CD4-positive, alpha-beta memory T cell (primary cell): ENCODE data around the gene SLC49A3. TPM values are rescaled to one million over a fixed set of nuclear protein-coding genes. Genes with fewer than 3 reads are reported as not detected.

Experiments used
- CTCF ChIA-PET: fragments of 350-600 bp; sonication (Branson Sonifier 250); formaldehyde crosslinking; loops from one replicate; lab custom pipeline; 2021; ENCODE audit warnings: inconsistent platforms; ENCODE audit not compliant: partially characterized antibody; lab: Charles Lee
- POLR2A ChIA-PET: fragments of 350-600 bp; sonication (Branson Sonifier 250); formaldehyde crosslinking; loops from one replicate; lab custom pipeline; 2021; ENCODE audit not compliant: partially characterized antibody; lab: Charles Lee
- DNase-seq, 5 donors: peaks; one replicate each; pipeline versions ENCODE4 v3.0.0 to v3.0.0-alpha.2; 2020 to 2022; ENCODE audit warnings: mixed read lengths in 1 of 5
- H3K27ac ChIP-seq: one replicate; pipeline ENCODE4 v1.7.0; 2013; ENCODE audit warnings: low read depth, low read length
- H3K27me3 ChIP-seq: 2 replicates; pipeline ENCODE4 v1.7.0; 2013; ENCODE audit warnings: mild to moderate bottlenecking, low read length, moderate library complexity; ENCODE audit not compliant: insufficient read depth
- H3K36me3 ChIP-seq: 2 replicates; pipeline ENCODE4 v1.7.0; 2013; ENCODE audit warnings: mild to moderate bottlenecking, low read length, moderate library complexity; ENCODE audit not compliant: insufficient read depth
- H3K4me1 ChIP-seq: 2 replicates; pipeline ENCODE4 v1.7.0; 2013; ENCODE audit warnings: mild to moderate bottlenecking, low read length, moderate library complexity; ENCODE audit not compliant: insufficient read depth
- H3K4me3 ChIP-seq, 2 donors: one replicate each; pipeline ENCODE4 v1.7.0; 2013; ENCODE audit warnings: low read length in 2 of 2, mild to moderate bottlenecking in 1 of 2
- H3K9me3 ChIP-seq, 2 donors: one replicate each; pipeline ENCODE4 v1.7.0; 2013; ENCODE audit warnings: low read length in 2 of 2, control low read depth in 1 of 2; ENCODE audit not compliant: control insufficient read depth in 1 of 2
- H3K27ac Mint-ChIP-seq, 7 donors: one replicate each; pipeline ENCODE4 v1.8.0; 2020 to 2021; ENCODE audit warnings: mixed read lengths in 7 of 7, mild to moderate bottlenecking in 6 of 7, inconsistent platforms in 3 of 7, moderate library complexity in 3 of 7
- H3K27me3 Mint-ChIP-seq, 2 donors: one replicate each; pipeline ENCODE4 v1.8.0; 2020 to 2021; ENCODE audit warnings: mixed read lengths in 2 of 2
- H3K36me3 Mint-ChIP-seq, 2 donors: one replicate each; pipeline ENCODE4 v1.8.0; 2020 to 2021; ENCODE audit warnings: mixed read lengths in 2 of 2, inconsistent platforms in 1 of 2, mild to moderate bottlenecking in 1 of 2
- H3K4me1 Mint-ChIP-seq, 4 donors: one replicate each; pipeline ENCODE4 v1.8.0; 2020 to 2021; ENCODE audit warnings: mixed read lengths in 4 of 4, mild to moderate bottlenecking in 1 of 4
- H3K4me3 Mint-ChIP-seq, 8 donors: one replicate each; pipeline ENCODE4 v1.8.0; 2020 to 2021; ENCODE audit warnings: mixed read lengths in 8 of 8, mild to moderate bottlenecking in 7 of 8, moderate library complexity in 6 of 8, inconsistent platforms in 3 of 8
- H3K9me3 Mint-ChIP-seq, 8 donors: one replicate each; pipeline ENCODE4 v1.8.0; 2020 to 2021; ENCODE audit warnings: mixed read lengths in 8 of 8, mild to moderate bottlenecking in 5 of 8, inconsistent platforms in 3 of 8, moderate library complexity in 1 of 8
- intact Hi-C: fragments of 100-400 bp; cut with micrococcal nuclease; formaldehyde crosslinking; loops from one replicate; pipeline ENCODE4 v1.15.1; 2023
- polyA plus RNA-seq, 2 donors: library from polyadenylated mRNA; unstranded; fragments of 300-500 nt; fragmentation: Illumina TruSeq; gene quantifications; one replicate each; pipeline ENCODE4 v1.2.3, GENCODE V29; 2021
- total RNA-seq, 2 experiments: library from RNA; stranded (reverse); gene quantifications; one replicate each; pipeline ENCODE4 v1.2.3, GENCODE V29; 2021

Gene SLC49A3
- total and polyA plus RNA-seq, 4 experiments from 2014 or later: 1.0 to 1.7 TPM; not detected in 2

GRCh38 chr4:663438-664428 is 25.2 kb downstream of the SLC49A3 start:
- intact Hi-C loops: loop anchor here (1.0 kb wide), 1 partner anchor 11 kb away; the partner anchor contains the start of genes ATP5ME and MYL5
- DNase-seq: peak; percentile 67 to 80 (median 70)
- Mint-ChIP-seq H3K9me3 (peaks cover 0 to 2% (median 0%) of the 10 kb centered on the region in 8 donors), H3K36me3 (peaks cover 0 to 4% of the 10 kb centered on the region in 2 donors), H3K4me1 (peaks cover 6 to 22% (median 10%) of the 10 kb centered on the region in 4 donors), H3K27ac (peak overlapping the region; percentile 57 to 91 (median 88)), H3K27me3 (no peaks in the 10 kb centered on the region), H3K4me3 (peak overlapping the region; percentile 82 to 90 (median 86))
- H3K4me3 ChIP-seq: peak overlapping the region; percentile 61
- H3K4me1 ChIP-seq: peaks cover 17% of the 10 kb centered on the region
- H3K9me3 ChIP-seq: no peaks in the 10 kb centered on the region
- H3K27ac ChIP-seq: peak overlapping the region; percentile 77
- no peaks in the 10 kb centered on the region for H3K27me3 ChIP-seq
- ChIA-PET POLR2A (interaction anchor here (0.7 to 4.2 kb wide), 4 partner anchors 11 to 539 kb away, joined by 3 to 57 read pairs (median 4); partner anchors contain the start of genes ATP5ME, MYL5 and ZNF718), CTCF (interaction anchor here (3.2 kb wide), 1 partner anchor 9 kb away, joined by 19 read pairs; the partner anchor contains the start of genes ATP5ME and MYL5)
- H3K36me3 ChIP-seq: no peaks in the 10 kb centered on the region

GRCh38 chr4:663046-663437 is 25.9 kb downstream of the SLC49A3 start:
- intact Hi-C loops: no loop called here
- peaks cover 6 to 22% (median 10%) of the 10 kb centered on the region in 4 donors for H3K4me1 Mint-ChIP-seq
- no peaks in the 10 kb centered on the region for H3K27me3 ChIP-seq
- H3K4me3 Mint-ChIP-seq: peak overlapping the region; percentile 75 to 88 (median 81)
- H3K9me3 Mint-ChIP-seq: peaks cover 0 to 2% (median 0%) of the 10 kb centered on the region in 8 donors
- H3K9me3 ChIP-seq: no peaks in the 10 kb centered on the region
- DNase-seq: no peak
- no peaks in the 10 kb centered on the region for H3K36me3 ChIP-seq
- H3K27ac ChIP-seq: peak overlapping the region; percentile 77
- H3K4me1 ChIP-seq: peaks cover 17% of the 10 kb centered on the region
- H3K36me3 Mint-ChIP-seq: peaks cover 0 to 4% of the 10 kb centered on the region in 2 donors
- ChIA-PET CTCF (interaction anchor here (3.2 kb wide), 1 partner anchor 10 kb away, joined by 19 read pairs; the partner anchor contains the start of genes ATP5ME and MYL5), POLR2A (interaction anchor here (0.6 to 4.2 kb wide), 3 partner anchors 11 to 326 kb away, joined by 3 to 57 read pairs (median 3); partner anchors contain the start of genes ATP5ME and MYL5)
- no peaks in the 10 kb centered on the region for H3K27me3 Mint-ChIP-seq
- H3K4me3 ChIP-seq: peak overlapping the region in 1 of 2 donors; percentile 61
- peak overlapping the region; percentile 36 to 91 (median 77) for H3K27ac Mint-ChIP-seq

- no peaks in the 10 kb centered on the region for H3K27me3 ChIP-seq
- intact Hi-C loops: no loop called here
- peak in 1 of 5 donors; percentile 11 for DNase-seq
- no peak overlapping the region for H3K4me3 ChIP-seq
- Mint-ChIP-seq H3K36me3 (peaks cover 0 to 4% of the 10 kb centered on the region in 2 donors), H3K27me3 (no peaks in the 10 kb centered on the region), H3K27ac (peak overlapping the region in 2 of 7 donors; percentile 25 to 30), H3K4me1 (peaks cover 6 to 19% (median 10%) of the 10 kb centered on the region in 4 donors), H3K9me3 (peaks cover 0 to 4% (median 0%) of the 10 kb centered on the region in 8 donors), H3K4me3 (peak overlapping the region; percentile 15 to 88 (median 80))
- H3K4me1 ChIP-seq: peaks cover 17% of the 10 kb centered on the region
- no peaks in the 10 kb centered on the region for H3K9me3 ChIP-seq
- CTCF ChIA-PET: interaction anchor here (3.2 kb wide), 1 partner anchor 11 kb away, joined by 19 read pairs; the partner anchor contains the start of genes ATP5ME and MYL5
- POLR2A ChIA-PET: interaction anchor here (0.6 to 4.2 kb wide), 2 partner anchors 12 to 326 kb away, joined by 3 to 57 read pairs; partner anchors contain the start of genes ATP5ME and MYL5
- H3K27ac ChIP-seq: no peak overlapping the region
- no peaks in the 10 kb centered on the region for H3K36me3 ChIP-seq
Measured at GRCh38 chr4:661881-662761, 26.8 kb downstream of the SLC49A3 start.

GRCh38 chr4:661231-661630 is 27.7 kb downstream of the SLC49A3 start:
- CTCF ChIA-PET: no interaction called here
- intact Hi-C loops: no loop called here
- H3K27ac ChIP-seq: no peak overlapping the region
- no peak overlapping the region for H3K4me3 ChIP-seq
- H3K4me1 ChIP-seq: peaks cover 17% of the 10 kb centered on the region
- peaks cover 6 to 19% (median 10%) of the 10 kb centered on the region in 4 donors for H3K4me1 Mint-ChIP-seq
- peaks cover 0 to 4% (median 0%) of the 10 kb centered on the region in 8 donors for H3K9me3 Mint-ChIP-seq
- H3K36me3 ChIP-seq: no peaks in the 10 kb centered on the region
- POLR2A ChIA-PET: no interaction called here
- peak in 1 of 5 donors; percentile 11 for DNase-seq
- H3K9me3 ChIP-seq: no peaks in the 10 kb centered on the region
- H3K27me3 ChIP-seq: no peaks in the 10 kb centered on the region
- H3K27ac Mint-ChIP-seq: peak overlapping the region in 2 of 7 donors; percentile 8 to 75
- no peaks in the 10 kb centered on the region for H3K27me3 Mint-ChIP-seq
- peaks cover 0 to 4% of the 10 kb centered on the region in 2 donors for H3K36me3 Mint-ChIP-seq
- peak overlapping the region in 5 of 8 donors; percentile 21 to 67 (median 66) for H3K4me3 Mint-ChIP-seq

- DNase-seq: peak in 1 of 5 donors; percentile 13
- Mint-ChIP-seq H3K27ac (no peak overlapping the region), H3K27me3 (peaks cover 0 to 1% of the 10 kb centered on the region in 2 donors), H3K9me3 (peaks cover 0 to 4% (median 0%) of the 10 kb centered on the region in 8 donors), H3K4me3 (peak overlapping the region in 4 of 8 donors; percentile 33 to 67 (median 38)), H3K4me1 (peaks cover 6 to 19% (median 9%) of the 10 kb centered on the region in 4 donors), H3K36me3 (peaks cover 0 to 4% of the 10 kb centered on the region in 2 donors)
- intact Hi-C loops: no loop called here
- no peak overlapping the region for H3K27ac ChIP-seq
- no peaks in the 10 kb centered on the region for H3K27me3 ChIP-seq
- ChIA-PET POLR2A (no interaction called here), CTCF (no interaction called here)
- H3K9me3 ChIP-seq: no peaks in the 10 kb centered on the region
- H3K4me3 ChIP-seq: no peak overlapping the region
- peaks cover 17% of the 10 kb centered on the region for H3K4me1 ChIP-seq
- no peaks in the 10 kb centered on the region for H3K36me3 ChIP-seq
Measured at GRCh38 chr4:660401-660800, 28.6 kb downstream of the SLC49A3 start.

GRCh38 chr4:659851-660250 is 29.1 kb downstream of the SLC49A3 start:
- Histone ChIP-seq H3K27ac (no peak overlapping the region), H3K27me3 (no peaks in the 10 kb centered on the region), H3K9me3 (no peaks in the 10 kb centered on the region), H3K4me3 (no peak overlapping the region), H3K4me1 (peaks cover 15% of the 10 kb centered on the region), H3K36me3 (no peaks in the 10 kb centered on the region)
- ChIA-PET POLR2A (no interaction called here), CTCF (no interaction called here)
- Mint-ChIP-seq H3K4me3 (peak overlapping the region in 3 of 8 donors; percentile 11 to 22 (median 19)), H3K4me1 (peaks cover 4 to 18% (median 6%) of the 10 kb centered on the region in 4 donors), H3K27me3 (peaks cover 0 to 1% of the 10 kb centered on the region in 2 donors), H3K27ac (peak overlapping the region in 1 of 7 donors; percentile 55), H3K9me3 (peaks cover 0 to 4% (median 0%) of the 10 kb centered on the region in 8 donors), H3K36me3 (peaks cover 0 to 4% of the 10 kb centered on the region in 2 donors)
- intact Hi-C loops: no loop called here
- DNase-seq: no peak
